Measurements from ENCODE around the gene SLC22A31. TPM values are rescaled to one million over a fixed set of nuclear protein-coding genes. Genes with fewer than 3 reads are reported as not detected.

Gene SLC22A31
- total and polyA plus RNA-seq, 4 donors, result 25.2 to 285 (median 153) TPM

DNA sequence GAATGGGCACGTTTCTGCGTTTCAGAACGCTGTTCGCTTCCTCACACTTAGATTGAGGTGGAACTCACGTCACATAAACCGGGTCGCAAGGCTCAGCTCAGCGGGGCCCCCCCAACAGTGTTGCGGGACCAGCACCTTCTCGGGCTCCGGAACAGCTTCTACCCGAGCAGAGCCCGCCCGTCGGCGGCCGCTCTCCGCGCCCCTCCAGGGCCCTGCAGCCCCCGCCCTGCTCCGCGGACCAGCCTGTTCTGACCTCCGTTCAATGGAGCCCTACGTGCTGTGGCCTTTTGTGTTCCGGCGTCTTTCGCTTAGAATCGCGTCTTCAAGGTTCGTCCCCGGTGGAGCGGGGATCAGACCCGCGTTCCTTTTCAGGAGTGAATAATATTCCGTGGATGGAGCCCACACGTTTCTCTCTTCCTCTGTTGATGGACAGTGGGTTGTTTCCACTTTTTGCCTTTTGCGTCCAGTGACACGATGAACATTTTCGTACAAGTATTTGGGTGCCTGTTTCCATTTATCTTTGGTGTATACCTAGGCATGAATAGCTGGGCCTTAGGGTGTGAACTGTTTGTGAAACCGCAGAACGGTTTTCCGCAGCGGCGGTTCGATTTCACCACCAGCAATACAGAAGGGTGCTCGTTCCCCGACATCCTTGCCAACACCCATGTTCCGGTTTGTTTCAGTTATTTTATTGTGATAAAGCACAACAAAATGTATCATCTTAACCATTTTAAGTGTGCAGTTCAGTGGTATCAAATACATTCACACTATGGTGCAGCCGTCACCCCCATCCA is 2.3 kb upstream of the SLC22A31 start:
- no peak for DNase-seq

GRCh38 chr16:89201439-89202377 is 1.4 kb upstream of the SLC22A31 start:
- H3K36me3 ChIP-seq (ENCODE audit: control insufficient read depth in 4 of 4, insufficient read depth in 4 of 4, low read length in 4 of 4), result peaks cover 0 to 1% (median 0%) of the 10 kb centered on the region in 4 donors
- peaks cover 0 to 2% (median 0%) of the 10 kb centered on the region in 4 donors for H3K9me3 ChIP-seq (ENCODE audit: control insufficient read depth in 4 of 4, insufficient read depth in 3 of 4, low read length in 3 of 4)
- H3K27ac ChIP-seq (ENCODE audit: low read depth in 1 of 2, low read length in 1 of 2), result peak overlapping the region in 1 of 2 donors; percentile 20
- peaks cover 0 to 6% (median 0%) of the 10 kb centered on the region in 5 donors for H3K4me1 ChIP-seq (ENCODE audit: control insufficient read depth in 5 of 5, insufficient read depth in 5 of 5, low read length in 5 of 5)
- H3K9ac ChIP-seq (ENCODE audit: insufficient read depth in 1 of 2, low read length in 2 of 2), result no peak overlapping the region
- peak; percentile 58 to 86 (median 64) for DNase-seq
- peaks cover 6 to 35% (median 34%) of the 10 kb centered on the region in 3 donors for H3K27me3 ChIP-seq (ENCODE audit: control insufficient read depth in 3 of 3, insufficient read depth in 3 of 3, low read length in 2 of 3)
- peak overlapping the region; percentile 55 for H3K4me3 ChIP-seq
- ATAC-seq (ENCODE audit: insufficient read depth, low FRiP score), result peak; percentile 82
- 2% methylated on average over 75 to 111 of the region's 111 CpGs for WGBS, 2 donors
- TF ChIP-seq CTCF (IDR thresholded peaks at IDR 0.05; ENCODE audit: control extremely low read depth, extremely low read depth), result no peak

More for the DNA sequence above, 2.3 kb upstream of the SLC22A31 start:
- H3K27ac ChIP-seq (ENCODE audit: low read depth in 1 of 2, low read length in 1 of 2), result no peak overlapping the region
- WGBS, 2 donors, result 47 to 48% methylated on average over 49 of the region's 49 CpGs
- H3K4me1 ChIP-seq (ENCODE audit: control insufficient read depth in 5 of 5, insufficient read depth in 5 of 5, low read length in 5 of 5), result peaks cover 0 to 6% (median 0%) of the 10 kb centered on the region in 5 donors
- peaks cover 0 to 2% (median 0%) of the 10 kb centered on the region in 4 donors for H3K9me3 ChIP-seq (ENCODE audit: control insufficient read depth in 4 of 4, insufficient read depth in 3 of 4, low read length in 3 of 4)
- ATAC-seq (ENCODE audit: insufficient read depth, low FRiP score), result no peak
- H3K9ac ChIP-seq (ENCODE audit: insufficient read depth in 1 of 2, low read length in 2 of 2), result no peak overlapping the region
- H3K36me3 ChIP-seq (ENCODE audit: control insufficient read depth in 4 of 4, insufficient read depth in 4 of 4, low read length in 4 of 4), result peaks cover 0 to 1% (median 0%) of the 10 kb centered on the region in 4 donors
- H3K4me3 ChIP-seq, result no peak overlapping the region
- peaks cover 6 to 35% (median 34%) of the 10 kb centered on the region in 3 donors for H3K27me3 ChIP-seq (ENCODE audit: control insufficient read depth in 3 of 3, insufficient read depth in 3 of 3, low read length in 2 of 3)
- no peak for TF ChIP-seq CTCF (IDR thresholded peaks at IDR 0.05; ENCODE audit: control extremely low read depth, extremely low read depth)

GRCh38 chr16:89200850-89201411 is 594 bp upstream of the SLC22A31 start:
- Histone ChIP-seq H3K4me3 (peak overlapping the region; percentile 55), H3K4me1 (ENCODE audit: control insufficient read depth in 5 of 5, insufficient read depth in 5 of 5, low read length in 5 of 5) (peaks cover 0 to 6% (median 0%) of the 10 kb centered on the region in 5 donors), H3K36me3 (ENCODE audit: control insufficient read depth in 4 of 4, insufficient read depth in 4 of 4, low read length in 4 of 4) (peaks cover 0 to 1% (median 0%) of the 10 kb centered on the region in 4 donors), H3K27me3 (ENCODE audit: control insufficient read depth in 3 of 3, insufficient read depth in 3 of 3, low read length in 2 of 3) (peaks cover 6 to 35% (median 34%) of the 10 kb centered on the region in 3 donors), H3K9me3 (ENCODE audit: control insufficient read depth in 4 of 4, insufficient read depth in 3 of 4, low read length in 3 of 4) (peaks cover 0 to 2% (median 0%) of the 10 kb centered on the region in 4 donors), H3K27ac (ENCODE audit: low read depth in 1 of 2, low read length in 1 of 2) (peak overlapping the region in 1 of 2 donors; percentile 70), H3K9ac (ENCODE audit: insufficient read depth in 1 of 2, low read length in 2 of 2) (no peak overlapping the region)
- TF ChIP-seq CTCF (IDR thresholded peaks at IDR 0.05; ENCODE audit: control extremely low read depth, extremely low read depth), result no peak
- DNase-seq, result no peak
- ATAC-seq (ENCODE audit: insufficient read depth, low FRiP score), result no peak
- WGBS, 2 donors, result 2% methylated on average over 48 to 58 of the region's 58 CpGs
